CD4-positive, alpha-beta T cell treated with Interleukin-10 for 1 hour (primary cell): ENCODE results near the gene FRYL.
A peak's percentile ranks its signal among the peaks of the same experiment; 100 is the strongest.

Experiments
- DNase-seq: peaks from one replicate; pipeline ENCODE4 v3.0.0-alpha.2; 2020

The FRYL gene

GRCh38 chr4:48602763-48603162, 177.3 kb downstream of the FRYL start:
- no peak for DNase-seq

GRCh38 chr4:48602222-48602621, 177.9 kb downstream of the FRYL start:
- no peak for DNase-seq

- DNase-seq = no peak
These were observed 183.7 kb downstream of the FRYL start for GRCh38 chr4:48596336-48596735.

- no peak for DNase-seq
These were observed 185.9 kb downstream of the FRYL start for GRCh38 chr4:48594180-48594579.

- DNase-seq = no peak
These were observed 188.7 kb downstream of the FRYL start for GRCh38 chr4:48591372-48591771.

GRCh38 chr4:48590884-48591283, 189.2 kb downstream of the FRYL start:
- DNase-seq = no peak

GRCh38 chr4:48589098-48589445, 191.0 kb downstream of the FRYL start:
- DNase-seq = no peak

- DNase-seq = no peak
These were observed 191.6 kb downstream of the FRYL start for GRCh38 chr4:48588230-48589097.

GRCh38 chr4:48585401-48585800, 194.7 kb downstream of the FRYL start:
- no peak for DNase-seq

- peak; percentile 67 for DNase-seq
These were observed 201.7 kb downstream of the FRYL start for GRCh38 chr4:48578132-48578968.

- no peak for DNase-seq
These were observed 204.1 kb downstream of the FRYL start for GRCh38 chr4:48575964-48576363.

- no peak for DNase-seq
These were observed 208.6 kb downstream of the FRYL start for GRCh38 chr4:48571471-48571870.

- DNase-seq = no peak
These were observed 209.3 kb downstream of the FRYL start for GRCh38 chr4:48570646-48571220.

GRCh38 chr4:48566034-48566384, 214.1 kb downstream of the FRYL start:
- no peak for DNase-seq

- no peak for DNase-seq
These were observed 214.6 kb downstream of the FRYL start for GRCh38 chr4:48565362-48566033.

GRCh38 chr4:48564151-48564550, 215.9 kb downstream of the FRYL start:
- DNase-seq = no peak

- DNase-seq = no peak
These were observed 221.3 kb downstream of the FRYL start for GRCh38 chr4:48558819-48559218.

GRCh38 chr4:48558026-48558425, 222.1 kb downstream of the FRYL start:
- DNase-seq = no peak

GRCh38 chr4:48557478-48557877, 222.6 kb downstream of the FRYL start:
- DNase-seq = no peak

GRCh38 chr4:48556268-48556667, 223.8 kb downstream of the FRYL start:
- DNase-seq = no peak

GRCh38 chr4:48554606-48555005, 225.5 kb downstream of the FRYL start:
- no peak for DNase-seq

GRCh38 chr4:48553720-48554119, 226.4 kb downstream of the FRYL start:
- DNase-seq = no peak

GRCh38 chr4:48546336-48546735, 233.7 kb downstream of the FRYL start:
- DNase-seq = peak; percentile 34
